HEK293 (cell line): ENCODE results near the gene KCNJ2.

Experiments
- SP2 ChIP-seq: fragments of 450-650 bp; formaldehyde crosslinking; IDR thresholded peaks from 2 replicates; pipeline ENCODE4 v1.5.1; 2016; ENCODE audit warnings: missing biosample characterization, missing genetic modification characterization
- ZNF148 ChIP-seq: fragments of 450-650 bp; formaldehyde crosslinking; IDR thresholded peaks from 2 replicates; pipeline ENCODE4 v1.5.0; 2017; ENCODE audit warnings: missing biosample characterization, missing genetic modification characterization, borderline replicate concordance
- ZNF670 ChIP-seq: fragments of 450-650 bp; formaldehyde crosslinking; IDR thresholded peaks from 2 replicates; pipeline ENCODE4 v1.5.1; 2016; ENCODE audit warnings: missing biosample characterization, missing genetic modification characterization, low read depth

- TF ChIP-seq ZNF148 (tag by site-specific recombination) (no peak), ZNF670 (tag by site-specific recombination) (no peak), SP2 (no peak)
These were observed 12.0 kb downstream of the KCNJ2 start for GRCh38 chr17:70181376-70181775.
